Panc1 (cell line): ENCODE data around the gene FLOT2. TPM values are rescaled to one million over a fixed set of nuclear protein-coding genes. Genes with fewer than 3 reads are reported as not detected.

ENCODE experiments used
- ATAC-seq: fragments of 200-7000 bp; cut with Tn5 transposase; 2 replicates; pipeline ENCODE4 v1.9.1; 2020; ENCODE audit warnings: mild to moderate bottlenecking, moderate library complexity
- BruUV-seq: library from RNA; stranded (reverse); fragments of 400-500 nt; replicated peaks from 2 replicates; lab custom pipeline; 2021; lab: Mats Ljungman, UMichigan
- CTCF ChIA-PET: fragments of 300-600 bp; sonication (Branson Sonifier 250); formaldehyde crosslinking; loops from one replicate; lab custom pipeline; 2022; ENCODE audit warnings: antibody characterized with exemption; lab: Charles Lee
- POLR2A ChIA-PET: fragments of 300-600 bp; sonication (Branson Sonifier 250); formaldehyde crosslinking; loops from one replicate; lab custom pipeline; 2022; ENCODE audit warnings: antibody characterized with exemption; lab: Charles Lee
- DNase-seq: peaks from one replicate; pipeline ENCODE4 v3.0.0-alpha.2; 2010; ENCODE audit warnings: low read depth, low spot score
- H3K27ac ChIP-seq: 2 replicates; pipeline ENCODE4 v1.5.1; 2011; ENCODE audit warnings: mild to moderate bottlenecking, low read length, inconsistent platforms
- H3K27me3 ChIP-seq: fragments of 200-500 bp; sonication (Bioruptor generic); 2 replicates; pipeline ENCODE4 v1.6.0; 2014; ENCODE audit warnings: low read length, inconsistent platforms; ENCODE audit not compliant: control insufficient read depth, insufficient read depth
- H3K36me3 ChIP-seq: fragments of 200-500 bp; sonication (Bioruptor generic); 2 replicates; pipeline ENCODE4 v1.5.1; 2014; ENCODE audit warnings: inconsistent platforms, mild to moderate bottlenecking, low read length, moderate library complexity; ENCODE audit not compliant: control insufficient read depth, insufficient read depth
- H3K4me1 ChIP-seq: 2 replicates; pipeline ENCODE4 v1.5.1; 2011; ENCODE audit warnings: inconsistent platforms, mild to moderate bottlenecking, low read length, moderate library complexity; ENCODE audit not compliant: control insufficient read depth, insufficient read depth
- H3K4me3 ChIP-seq, 2 experiments: 2 replicates each; pipeline ENCODE4 v1.5.1; 2011 to 2012; ENCODE audit warnings: low read depth in 2 of 2, low read length in 2 of 2, mild to moderate bottlenecking in 2 of 2, inconsistent platforms in 1 of 2, moderate library complexity in 1 of 2
- H3K9me3 ChIP-seq: fragments of 200-500 bp; sonication (Bioruptor generic); 2 replicates; pipeline ENCODE4 v1.5.1; 2014; ENCODE audit warnings: low read depth, mild to moderate bottlenecking, inconsistent platforms, low read length, moderate library complexity; ENCODE audit not compliant: control insufficient read depth, insufficient read depth
- POLR2AphosphoS5 ChIP-seq: IDR thresholded peaks from 2 replicates; pipeline ENCODE4 v1.6.1; 2012; ENCODE audit warnings: mild to moderate bottlenecking, low read depth, low read length, moderate library complexity
- SIN3A ChIP-seq: IDR thresholded peaks from 2 replicates; pipeline ENCODE4 v1.6.1; 2012; ENCODE audit warnings: low read depth, mild to moderate bottlenecking, low read length, moderate library complexity, borderline replicate concordance; ENCODE audit not compliant: insufficient read depth
- TCF7L2 ChIP-seq: IDR thresholded peaks from 2 replicates; pipeline ENCODE4 v1.6.1; 2011; ENCODE audit warnings: mild to moderate bottlenecking, low read depth, low read length, inconsistent platforms
- in situ Hi-C: cut with HindIII; loops from 2 replicates; pipeline ENCODE4 v1.10.0; 2016; ENCODE audit warnings: low sequenced_read_pairs, low pct_unique_long_range_greater_than_20kb
- intact Hi-C: fragments of 100-400 bp; cut with micrococcal nuclease; formaldehyde crosslinking; loops from one replicate; pipeline ENCODE4 v1.10.0; 2022; ENCODE audit not compliant: unreplicated experiment
- total RNA-seq: library from RNA; stranded (reverse); gene quantifications from one replicate; pipeline ENCODE4 v1.2.1, GENCODE V29; 2021; ENCODE audit not compliant: unreplicated experiment
- TF ChIP-seq, protein P1 (sequence below), 2 experiments: IDR thresholded peaks; 2 replicates each; pipeline ENCODE4 v1.6.1; 2011 to 2012; ENCODE audit warnings: low read depth in 2 of 2, control low read depth in 1 of 2, low read length in 1 of 2, mild to moderate bottlenecking in 1 of 2, moderate library complexity in 1 of 2; ENCODE audit not compliant: insufficient read depth in 1 of 2
- TF ChIP-seq, protein P2 (sequence below): fragments of 450-650 bp; IDR thresholded peaks from 2 replicates; pipeline ENCODE4 v1.5.1; 2017; ENCODE audit warnings: mild to moderate bottlenecking

The FLOT2 gene
- total RNA-seq, 1 experiment from 2014 or later = 110 TPM

DNA sequence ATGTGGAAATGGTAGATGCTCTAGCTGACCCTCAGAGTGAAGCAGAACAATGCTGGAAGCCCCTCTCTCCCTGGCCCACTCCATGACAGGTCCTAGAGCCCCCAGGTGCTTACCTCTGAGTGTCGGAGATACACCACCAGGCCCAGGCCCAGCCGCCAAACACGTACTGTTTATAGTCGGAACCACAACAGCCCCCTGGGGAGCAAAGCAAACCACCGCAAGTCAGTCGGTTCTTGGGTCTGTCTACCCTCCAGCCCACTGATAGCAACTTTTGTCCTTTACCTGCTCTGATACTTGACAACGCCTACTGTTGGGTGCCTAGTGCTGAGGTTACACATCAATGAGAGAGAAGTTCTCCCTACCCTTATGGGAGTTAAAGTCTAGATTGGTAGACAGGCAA lies 8.7 kb downstream of the FLOT2 start:
- intact Hi-C loops = no loop called here
- Histone ChIP-seq H3K4me3 (no peak overlapping the region), H3K9me3 (no peaks in the 10 kb centered on the region), H3K27me3 (no peaks in the 10 kb centered on the region), H3K36me3 (no peaks in the 10 kb centered on the region), H3K27ac (no peak overlapping the region), H3K4me1 (no peaks in the 10 kb centered on the region)
- CTCF ChIA-PET = no interaction called here
- TF ChIP-seq, protein P1, sequence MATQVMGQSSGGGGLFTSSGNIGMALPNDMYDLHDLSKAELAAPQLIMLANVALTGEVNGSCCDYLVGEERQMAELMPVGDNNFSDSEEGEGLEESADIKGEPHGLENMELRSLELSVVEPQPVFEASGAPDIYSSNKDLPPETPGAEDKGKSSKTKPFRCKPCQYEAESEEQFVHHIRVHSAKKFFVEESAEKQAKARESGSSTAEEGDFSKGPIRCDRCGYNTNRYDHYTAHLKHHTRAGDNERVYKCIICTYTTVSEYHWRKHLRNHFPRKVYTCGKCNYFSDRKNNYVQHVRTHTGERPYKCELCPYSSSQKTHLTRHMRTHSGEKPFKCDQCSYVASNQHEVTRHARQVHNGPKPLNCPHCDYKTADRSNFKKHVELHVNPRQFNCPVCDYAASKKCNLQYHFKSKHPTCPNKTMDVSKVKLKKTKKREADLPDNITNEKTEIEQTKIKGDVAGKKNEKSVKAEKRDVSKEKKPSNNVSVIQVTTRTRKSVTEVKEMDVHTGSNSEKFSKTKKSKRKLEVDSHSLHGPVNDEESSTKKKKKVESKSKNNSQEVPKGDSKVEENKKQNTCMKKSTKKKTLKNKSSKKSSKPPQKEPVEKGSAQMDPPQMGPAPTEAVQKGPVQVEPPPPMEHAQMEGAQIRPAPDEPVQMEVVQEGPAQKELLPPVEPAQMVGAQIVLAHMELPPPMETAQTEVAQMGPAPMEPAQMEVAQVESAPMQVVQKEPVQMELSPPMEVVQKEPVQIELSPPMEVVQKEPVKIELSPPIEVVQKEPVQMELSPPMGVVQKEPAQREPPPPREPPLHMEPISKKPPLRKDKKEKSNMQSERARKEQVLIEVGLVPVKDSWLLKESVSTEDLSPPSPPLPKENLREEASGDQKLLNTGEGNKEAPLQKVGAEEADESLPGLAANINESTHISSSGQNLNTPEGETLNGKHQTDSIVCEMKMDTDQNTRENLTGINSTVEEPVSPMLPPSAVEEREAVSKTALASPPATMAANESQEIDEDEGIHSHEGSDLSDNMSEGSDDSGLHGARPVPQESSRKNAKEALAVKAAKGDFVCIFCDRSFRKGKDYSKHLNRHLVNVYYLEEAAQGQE (IDR thresholded peaks at IDR 0.05; ENCODE audit: insufficient read depth in 1 of 2, low read depth in 2 of 2, low read length in 1 of 2) = no peak
- TF ChIP-seq SIN3A (no peak), POLR2AphosphoS5 (no peak), TCF7L2 (no peak)
- TF ChIP-seq, protein P2, sequence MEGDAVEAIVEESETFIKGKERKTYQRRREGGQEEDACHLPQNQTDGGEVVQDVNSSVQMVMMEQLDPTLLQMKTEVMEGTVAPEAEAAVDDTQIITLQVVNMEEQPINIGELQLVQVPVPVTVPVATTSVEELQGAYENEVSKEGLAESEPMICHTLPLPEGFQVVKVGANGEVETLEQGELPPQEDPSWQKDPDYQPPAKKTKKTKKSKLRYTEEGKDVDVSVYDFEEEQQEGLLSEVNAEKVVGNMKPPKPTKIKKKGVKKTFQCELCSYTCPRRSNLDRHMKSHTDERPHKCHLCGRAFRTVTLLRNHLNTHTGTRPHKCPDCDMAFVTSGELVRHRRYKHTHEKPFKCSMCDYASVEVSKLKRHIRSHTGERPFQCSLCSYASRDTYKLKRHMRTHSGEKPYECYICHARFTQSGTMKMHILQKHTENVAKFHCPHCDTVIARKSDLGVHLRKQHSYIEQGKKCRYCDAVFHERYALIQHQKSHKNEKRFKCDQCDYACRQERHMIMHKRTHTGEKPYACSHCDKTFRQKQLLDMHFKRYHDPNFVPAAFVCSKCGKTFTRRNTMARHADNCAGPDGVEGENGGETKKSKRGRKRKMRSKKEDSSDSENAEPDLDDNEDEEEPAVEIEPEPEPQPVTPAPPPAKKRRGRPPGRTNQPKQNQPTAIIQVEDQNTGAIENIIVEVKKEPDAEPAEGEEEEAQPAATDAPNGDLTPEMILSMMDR = no peak
- DNase-seq = no peak
- no peak for ATAC-seq
- in situ Hi-C loops = no loop called here
- no TSS peak for BruUV-seq
- POLR2A ChIA-PET = interaction anchor here (0.6 kb wide), 1 partner anchor 167 kb away, joined by 4 read pairs; no protein-coding TSS in a partner anchor

DNA sequence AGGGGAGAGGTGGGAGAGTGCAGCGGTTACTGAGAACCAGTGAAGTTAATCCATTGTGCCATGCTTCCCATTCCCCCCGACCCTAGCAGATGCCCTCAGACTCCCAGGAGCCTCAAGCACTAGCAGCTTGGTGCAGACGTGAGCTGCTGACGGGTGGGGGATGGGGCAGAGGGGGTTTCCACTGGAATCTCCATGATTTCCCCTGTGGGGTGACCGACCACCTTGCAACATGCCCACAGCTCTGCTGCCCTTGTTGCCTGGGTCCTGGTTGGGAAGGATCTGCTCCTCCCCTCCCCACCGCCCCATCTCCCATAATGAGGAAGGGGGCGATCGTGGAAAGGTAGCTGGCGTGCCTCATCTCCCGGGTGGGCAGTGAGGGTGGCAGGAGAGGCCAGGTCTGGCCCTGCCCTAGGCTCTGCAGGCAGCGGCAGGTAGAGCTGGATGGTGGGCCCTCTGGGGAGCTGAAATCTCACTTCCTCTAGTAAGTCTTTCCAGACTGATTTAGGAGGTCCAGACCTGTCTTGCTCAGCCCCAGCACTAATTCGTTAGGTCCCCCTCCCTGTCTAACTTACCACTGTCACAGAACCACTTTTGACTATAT lies 9.6 kb downstream of the FLOT2 start:
- POLR2A ChIA-PET = interaction anchor here (0.6 kb wide), 1 partner anchor 39 kb away, joined by 4 read pairs; no protein-coding TSS in a partner anchor
- BruUV-seq = no TSS peak
- Histone ChIP-seq H3K27me3 (no peaks in the 10 kb centered on the region), H3K27ac (no peak overlapping the region), H3K9me3 (no peaks in the 10 kb centered on the region), H3K36me3 (no peaks in the 10 kb centered on the region), H3K4me1 (no peaks in the 10 kb centered on the region), H3K4me3 (no peak overlapping the region)
- TF ChIP-seq TCF7L2 = no peak
- TF ChIP-seq, protein P2 = no peak
- TF ChIP-seq POLR2AphosphoS5 = no peak
- TF ChIP-seq, protein P1 (IDR thresholded peaks at IDR 0.05; ENCODE audit: insufficient read depth in 1 of 2, low read depth in 2 of 2, low read length in 1 of 2) = no peak
- TF ChIP-seq SIN3A = no peak
- DNase-seq = no peak
- 0 out of 2 replicates have a peak, but pooled peaks have one; percentile 13 for ATAC-seq
- in situ Hi-C loops = no loop called here
- intact Hi-C loops = no loop called here
- CTCF ChIA-PET = no interaction called here
